Transverse colon (tissue), 4 donors: Measurements from ENCODE around the gene EMX2. TPM values are rescaled to one million over a fixed set of nuclear protein-coding genes. Genes with fewer than 3 reads are reported as not detected.

ENCODE experiments used
- DNase-seq: peaks from one replicate; pipeline ENCODE4 v3.0.0-alpha.2; 2019
- H3K27ac ChIP-seq, 4 donors: fragments of 200-600 bp; sonication (generic); 2 replicates each; pipeline ENCODE4 v1.5.1; 2016 to 2018; ENCODE audit warnings: inconsistent platforms in 4 of 4
- H3K27me3 ChIP-seq: fragments of 200-600 bp; sonication (generic); 2 replicates; pipeline ENCODE4 v1.5.1; 2017; ENCODE audit warnings: inconsistent platforms
- H3K36me3 ChIP-seq, 4 donors: fragments of 200-600 bp; sonication (generic); 2 replicates each; pipeline ENCODE4 v1.5.1; 2017 to 2019; ENCODE audit warnings: inconsistent platforms in 4 of 4
- H3K4me1 ChIP-seq, 4 donors: fragments of 200-600 bp; sonication (generic); 2 replicates each; pipeline ENCODE4 v1.5.1; 2017 to 2020; ENCODE audit warnings: inconsistent platforms in 4 of 4
- H3K4me3 ChIP-seq, 4 donors: fragments of 200-600 bp; sonication (generic); 1 replicate in 1 of 4; 2 replicates in 3 of 4; pipeline versions ENCODE4 v1.5.1 to v1.6.1; 2017 to 2019; ENCODE audit warnings: inconsistent platforms in 4 of 4
- H3K9me3 ChIP-seq, 2 donors: fragments of 200-600 bp; sonication (generic); 2 replicates each; pipeline ENCODE4 v1.5.1; 2017 to 2019; ENCODE audit warnings: inconsistent platforms in 2 of 2
- CTCF ChIP-seq, 5 experiments: fragments of 200-600 bp in 3 of 5; fragments of 450-650 bp in 2 of 5; sonication (generic) in 3 of 5; IDR thresholded peaks; 1 replicate in 2 of 5; 2 replicates in 3 of 5; pipeline ENCODE4 v1.5.1; 2016 to 2017; ENCODE audit warnings: antibody characterized with exemption in 5 of 5, inconsistent platforms in 3 of 5, mild to moderate bottlenecking in 2 of 5, moderate library complexity in 1 of 5
- EP300 ChIP-seq: sonication (generic); formaldehyde crosslinking; IDR thresholded peaks from one replicate; pipeline ENCODE4 v1.6.1; 2017; ENCODE audit warnings: antibody characterized with exemption, low read depth
- POLR2A ChIP-seq: fragments of 450-650 bp; IDR thresholded peaks from one replicate; pipeline ENCODE4 v1.6.1; 2016; ENCODE audit warnings: antibody characterized with exemption, mild to moderate bottlenecking, moderate library complexity
- POLR2AphosphoS5 ChIP-seq, 3 donors: sonication (generic); formaldehyde crosslinking; IDR thresholded peaks; one replicate each; pipeline ENCODE4 v1.6.1; 2016; ENCODE audit warnings: antibody characterized with exemption in 3 of 3
- WGBS, 2 donors: methylation state at CpG; one replicate each; pipeline ENCODE4 v1.1.5; 2018; ENCODE audit warnings: low coverage in 1 of 2; 5-methylcytosine and 5-hydroxymethylcytosine counted together
- in situ Hi-C, 4 donors: fragments of 200-750 bp; cut with MboI; loops; one replicate each; pipeline versions ENCODE4 v1.15.0 to v1.15.1; 2017; ENCODE audit warnings: low sequenced_read_pairs in 3 of 4, low pct_ligation_motif_present in 1 of 4, low pct_unique_long_range_greater_than_20kb in 1 of 4
- intact Hi-C: fragments of 100-400 bp; cut with DNase I; formaldehyde crosslinking; loops from one replicate; pipeline ENCODE4 v1.15.1; 2023; ENCODE audit warnings: low total_unique reads
- total RNA-seq, 4 donors: library from RNA; depleted of rRNA; stranded (reverse); fragments of >200 nt; gene quantifications; one replicate each; pipeline ENCODE4 v1.1.0, GENCODE V29; 2016

Gene EMX2
- total RNA-seq, 4 donors from 2014 or later: 0.95 TPM; not detected in 3

- in situ Hi-C loops: no loop called here
Observed at GRCh38 chr10:117590101-117590875, 47.7 kb downstream of the EMX2 start.

DNA sequence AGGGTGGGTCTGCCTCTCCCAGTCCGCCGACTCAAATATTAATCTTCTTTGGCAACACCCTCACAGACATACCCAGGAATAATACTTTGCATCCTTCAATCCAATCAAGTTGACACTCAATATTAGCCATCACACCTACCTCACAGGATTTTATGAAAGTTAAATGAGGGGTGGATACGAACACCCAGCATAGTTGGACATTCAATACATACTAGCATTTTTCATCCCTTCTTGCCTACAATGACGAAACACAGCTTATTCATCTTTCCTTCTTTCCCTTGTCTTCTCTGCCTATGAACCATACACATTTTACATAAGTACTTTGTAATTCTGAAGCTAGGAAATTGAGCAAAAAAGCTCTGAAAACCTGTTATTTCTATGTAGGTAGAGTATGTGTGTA is 48.5 kb downstream of the EMX2 start:
- no peak for TF ChIP-seq EP300
- no peak for TF ChIP-seq POLR2A
- TF ChIP-seq POLR2AphosphoS5 (IDR thresholded peaks at IDR 0.05): no peak
- TF ChIP-seq CTCF (IDR thresholded peaks at IDR 0.05): no peak
- no peaks in the 10 kb centered on the region for H3K9me3 ChIP-seq
- no peak for DNase-seq
- 84 to 86% methylated on average over 2 to 4 of the region's 4 CpGs for WGBS, 2 donors
- no peak overlapping the region for H3K4me3 ChIP-seq
- no peaks in the 10 kb centered on the region for H3K4me1 ChIP-seq
- H3K27me3 ChIP-seq: no peaks in the 10 kb centered on the region
- intact Hi-C loops (no loop called here), in situ Hi-C loops (no loop called here)
- H3K27ac ChIP-seq: no peak overlapping the region
- H3K36me3 ChIP-seq: no peaks in the 10 kb centered on the region

More at GRCh38 chr10:117590101-117590875, 47.7 kb downstream of the EMX2 start:
- no peaks in the 10 kb centered on the region for H3K36me3 ChIP-seq
- no peak overlapping the region for H3K4me3 ChIP-seq
- intact Hi-C loops: no loop called here
- H3K27me3 ChIP-seq: no peaks in the 10 kb centered on the region
- no peak overlapping the region for H3K27ac ChIP-seq
- 69 to 96% methylated on average over 5 to 8 of the region's 8 CpGs for WGBS, 2 donors
- no peak for DNase-seq
- H3K4me1 ChIP-seq: no peaks in the 10 kb centered on the region
- TF ChIP-seq EP300 (no peak), CTCF (IDR thresholded peaks at IDR 0.05) (no peak), POLR2A (no peak), POLR2AphosphoS5 (IDR thresholded peaks at IDR 0.05) (no peak)
- H3K9me3 ChIP-seq: no peaks in the 10 kb centered on the region

GRCh38 chr10:117594722-117595121 is 52.2 kb downstream of the EMX2 start:
- Histone ChIP-seq H3K4me1 (no peaks in the 10 kb centered on the region), H3K27ac (no peak overlapping the region), H3K27me3 (peaks cover 8% of the 10 kb centered on the region), H3K9me3 (no peaks in the 10 kb centered on the region), H3K36me3 (no peaks in the 10 kb centered on the region), H3K4me3 (no peak overlapping the region)
- no peak for TF ChIP-seq POLR2A
- TF ChIP-seq CTCF (IDR thresholded peaks at IDR 0.05): no peak
- TF ChIP-seq EP300: no peak
- TF ChIP-seq POLR2AphosphoS5 (IDR thresholded peaks at IDR 0.05): no peak
- WGBS, 2 donors: 40 to 60% methylated on average over 4 to 5 of the region's 5 CpGs
- in situ Hi-C loops: no loop called here
- DNase-seq: no peak
- intact Hi-C loops: no loop called here

- H3K9me3 ChIP-seq: no peaks in the 10 kb centered on the region
- no peaks in the 10 kb centered on the region for H3K4me1 ChIP-seq
- no peaks in the 10 kb centered on the region for H3K36me3 ChIP-seq
- peaks cover 8% of the 10 kb centered on the region for H3K27me3 ChIP-seq
- DNase-seq: no peak
- intact Hi-C loops: no loop called here
- TF ChIP-seq EP300 (no peak), POLR2A (no peak), POLR2AphosphoS5 (IDR thresholded peaks at IDR 0.05) (no peak), CTCF (IDR thresholded peaks at IDR 0.05) (no peak)
- no peak overlapping the region for H3K4me3 ChIP-seq
- in situ Hi-C loops: no loop called here
- H3K27ac ChIP-seq: no peak overlapping the region
- WGBS, 2 donors: 25 to 32% methylated on average over 4 to 6 of the region's 6 CpGs
Observed at GRCh38 chr10:117596706-117597105, 54.2 kb downstream of the EMX2 start.
